Kasumi-1 (cell line): ENCODE results near the gene PAQR5.
"Not testable (repeated sequence)": the region's sequence is repeated elsewhere in the genome, so short reads cannot be mapped to it uniquely, and the experiment has no call there.

Source experiments
- DNase-seq, 2 experiments: peaks; one replicate each; lab custom pipeline; 2025; lab: John Stamatoyannopoulos, UW

PAQR5 gene, protein sequence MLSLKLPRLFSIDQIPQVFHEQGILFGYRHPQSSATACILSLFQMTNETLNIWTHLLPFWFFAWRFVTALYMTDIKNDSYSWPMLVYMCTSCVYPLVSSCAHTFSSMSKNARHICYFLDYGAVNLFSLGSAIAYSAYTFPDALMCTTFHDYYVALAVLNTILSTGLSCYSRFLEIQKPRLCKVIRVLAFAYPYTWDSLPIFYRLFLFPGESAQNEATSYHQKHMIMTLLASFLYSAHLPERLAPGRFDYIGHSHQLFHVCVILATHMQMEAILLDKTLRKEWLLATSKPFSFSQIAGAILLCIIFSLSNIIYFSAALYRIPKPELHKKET

DNA sequence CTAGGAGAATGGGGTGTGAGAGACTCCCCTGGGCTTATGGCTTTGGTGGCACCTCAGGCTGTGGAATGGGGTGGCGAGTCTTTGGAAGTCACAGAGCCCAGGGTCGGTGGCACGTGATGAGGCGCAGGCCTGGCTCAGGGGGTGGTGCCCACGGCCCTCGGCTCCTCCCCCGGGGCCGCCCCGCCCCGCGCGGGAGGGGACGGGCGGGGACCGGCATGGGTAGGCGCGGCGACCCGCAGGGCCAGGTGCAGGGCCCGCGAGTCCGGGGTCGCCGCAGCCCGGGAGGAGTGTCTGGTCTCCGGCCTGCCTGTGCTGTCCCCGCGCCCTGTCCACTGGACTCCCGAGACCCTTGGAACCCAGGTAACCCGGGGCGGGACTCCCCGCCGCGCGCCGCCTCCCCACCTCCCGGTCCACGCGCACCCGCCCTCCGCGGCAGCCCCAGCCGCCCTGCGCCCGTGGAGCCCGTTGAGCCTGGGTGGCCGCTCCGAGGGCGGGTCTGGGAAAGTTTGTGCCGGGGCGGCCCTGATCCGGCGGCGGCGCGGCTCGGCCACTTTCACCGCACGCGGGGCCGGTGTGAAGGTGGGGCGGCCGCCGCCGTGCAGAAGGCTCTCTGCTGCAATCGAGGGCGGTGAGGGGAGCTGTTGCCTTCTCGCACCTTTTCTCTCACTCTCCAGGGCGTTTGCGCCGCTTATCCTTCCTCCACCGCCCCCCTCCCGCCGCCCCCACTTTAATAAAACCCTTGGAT is at the start of gene PAQR5:
PAQR5 (plus strand) TSS at position 216 of the 745 bp plus-strand sequence. CDS start 61,169 bp downstream, outside the sequence.
- no peak for DNase-seq

DNA sequence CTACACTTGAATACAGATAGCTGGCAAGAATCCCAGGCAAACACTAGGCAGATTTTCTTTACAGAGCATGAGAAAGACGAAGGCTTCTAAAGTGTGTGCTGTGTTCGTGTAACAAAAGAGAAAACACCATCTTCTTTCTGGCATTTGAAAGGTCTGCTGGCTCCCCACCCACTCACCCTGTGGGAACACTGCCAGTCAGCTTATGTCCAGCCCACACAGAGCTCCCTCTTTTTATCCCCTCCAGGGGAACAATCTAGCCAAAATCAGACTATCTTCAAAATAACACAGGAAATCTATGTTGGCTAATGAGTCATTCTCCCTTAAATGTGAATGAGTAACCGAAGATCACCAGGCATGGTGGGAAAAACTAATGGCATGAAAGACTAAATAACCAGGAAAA is 45.6 kb upstream of the PAQR5 start:
- DNase-seq, result no peak

DNA sequence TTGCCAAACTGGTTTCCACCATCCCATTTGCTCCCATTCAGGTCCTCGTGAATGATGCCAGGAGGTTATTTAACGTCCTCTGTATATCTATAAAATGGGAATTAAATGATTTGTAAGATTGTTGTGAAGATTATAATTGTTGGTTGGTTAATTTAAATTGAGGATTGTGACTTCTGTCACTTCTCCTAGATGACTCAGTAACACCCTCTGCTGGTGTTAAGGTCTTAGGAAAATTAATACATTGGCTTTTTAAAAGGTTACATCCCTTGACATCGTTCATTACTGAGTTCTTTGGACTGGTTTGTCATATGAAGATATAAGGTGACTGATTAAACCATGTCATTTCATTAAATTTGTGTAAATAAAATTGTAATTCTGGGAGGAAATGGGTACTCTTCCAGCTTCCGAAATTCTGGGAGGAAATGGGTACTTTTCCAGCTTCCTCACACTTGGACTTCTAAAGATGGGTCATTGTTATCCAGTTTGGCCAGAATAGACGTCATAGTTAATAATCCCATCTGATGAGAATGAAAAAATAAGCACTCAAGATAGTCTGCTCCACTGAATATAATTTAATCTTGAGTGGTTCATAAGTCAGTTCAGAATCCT is 33.3 kb upstream of the PAQR5 start:
- peak; percentile 23 to 51 for DNase-seq

DNA sequence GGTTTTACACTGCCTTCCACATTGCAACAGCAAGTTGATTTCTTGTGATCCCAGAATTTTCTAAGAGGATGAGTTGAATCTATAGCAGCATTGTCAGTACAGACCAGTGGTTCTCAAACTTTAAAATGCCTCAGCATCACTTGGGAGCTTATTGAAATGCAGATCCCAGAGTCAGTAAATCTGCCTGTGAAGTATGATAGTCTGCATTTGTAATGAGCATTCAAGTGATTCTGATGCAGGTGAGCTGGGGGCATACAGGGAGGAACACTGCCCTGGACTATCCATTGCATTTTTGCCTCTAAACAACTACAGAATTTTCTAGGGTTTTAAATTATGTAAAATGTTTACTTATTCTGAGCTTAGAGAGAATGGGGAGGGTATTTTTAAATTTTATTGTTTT is 27.5 kb upstream of the PAQR5 start:
- DNase-seq, result no peak

DNA sequence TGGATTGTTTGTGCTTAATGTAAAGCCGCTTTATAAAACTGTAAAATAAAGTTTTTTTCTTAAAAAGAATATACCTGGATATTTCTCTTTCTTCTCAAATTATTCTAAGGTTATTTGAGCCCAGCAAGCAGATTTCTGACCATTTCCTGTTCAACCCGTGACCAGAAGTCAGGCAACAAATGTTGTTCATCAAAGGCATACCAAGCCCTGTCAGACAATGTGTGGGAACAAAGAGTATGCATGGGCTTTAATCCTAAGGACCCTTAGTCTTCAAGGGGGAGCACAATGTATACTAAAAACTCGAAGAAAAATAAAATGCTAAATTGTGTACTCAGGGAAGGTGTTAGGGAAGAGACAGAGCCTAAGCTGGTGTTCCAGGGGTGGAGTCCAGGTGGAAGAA is 26.6 kb upstream of the PAQR5 start:
- no peak for DNase-seq

DNA sequence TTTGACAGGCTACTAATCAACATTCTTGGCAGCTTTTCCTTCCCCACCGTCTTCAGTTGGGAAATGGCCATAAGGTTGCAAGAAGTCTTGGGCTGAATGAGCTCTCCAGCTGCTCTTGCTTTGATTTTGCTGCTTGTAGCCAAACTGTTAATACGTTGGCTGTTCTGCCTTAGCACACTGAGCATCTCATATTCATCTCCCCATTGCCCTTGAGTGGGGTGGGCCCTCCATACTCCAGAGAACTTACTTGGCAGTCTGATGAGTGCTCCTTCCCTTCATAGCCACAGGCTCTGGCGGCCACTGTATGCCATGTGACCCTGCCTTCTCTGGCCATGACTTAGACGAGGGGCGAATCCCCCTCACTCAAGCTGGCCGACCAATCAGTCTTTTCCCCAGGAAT is 25.8 kb upstream of the PAQR5 start:
- DNase-seq, result no peak

DNA sequence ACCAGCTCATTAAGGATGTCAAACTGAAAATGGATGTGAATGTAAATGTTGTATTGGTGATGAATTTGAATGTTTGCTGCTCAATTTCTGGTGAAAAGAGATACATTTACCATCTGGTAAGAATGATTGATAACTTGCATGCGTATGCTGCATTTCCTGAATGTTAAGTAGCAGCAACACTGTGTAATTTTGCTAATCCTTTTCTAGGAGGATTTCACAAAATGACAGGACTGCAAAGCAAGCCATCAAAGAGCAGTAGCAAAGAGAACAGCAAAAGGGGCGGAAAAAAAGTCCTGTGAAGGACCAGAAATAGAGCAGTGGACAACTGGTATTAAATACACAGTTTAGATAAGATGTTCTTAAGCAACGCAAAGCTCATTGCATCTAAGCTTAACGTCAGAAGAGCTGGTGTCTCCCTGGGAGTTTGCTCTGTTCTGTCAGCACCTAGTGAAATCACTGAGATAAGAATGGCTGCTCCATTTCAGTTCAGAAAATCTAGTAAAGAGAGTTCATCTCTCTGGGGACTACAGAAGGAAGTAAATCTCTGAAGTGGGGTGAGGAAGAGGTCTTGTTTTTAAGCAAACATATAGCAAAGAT is 23.5 kb upstream of the PAQR5 start:
- DNase-seq, result no peak

DNA sequence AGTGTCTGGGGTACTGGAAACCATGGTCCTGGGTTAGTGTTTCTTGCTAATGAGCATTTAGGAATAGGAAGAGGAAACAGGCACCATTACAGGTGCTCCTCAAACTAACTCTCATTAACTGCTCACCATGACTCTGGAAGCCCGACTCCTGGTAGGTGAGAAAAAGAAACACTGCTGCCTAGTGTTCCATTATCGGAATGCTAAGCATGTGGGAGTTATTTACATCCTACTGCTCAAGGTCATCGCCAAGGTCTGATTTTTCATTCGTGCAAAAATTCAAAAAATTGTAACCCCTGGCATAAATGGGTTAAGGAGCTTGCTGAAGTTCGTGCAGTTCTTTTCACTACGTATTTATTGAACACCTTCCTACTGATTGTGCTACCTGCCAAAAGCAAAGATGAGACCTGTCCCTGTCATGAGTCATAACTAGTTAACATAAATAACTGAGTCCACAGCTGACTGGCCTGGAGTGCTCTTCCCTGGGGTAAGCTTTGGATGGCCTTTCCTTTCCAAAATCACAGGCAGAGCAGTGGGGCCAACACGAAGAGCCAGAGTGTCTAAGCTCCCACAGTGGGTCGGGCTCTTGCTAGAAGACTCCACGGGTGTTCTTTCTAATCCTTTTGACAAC is 22.7 kb upstream of the PAQR5 start:
- no peak for DNase-seq

DNA sequence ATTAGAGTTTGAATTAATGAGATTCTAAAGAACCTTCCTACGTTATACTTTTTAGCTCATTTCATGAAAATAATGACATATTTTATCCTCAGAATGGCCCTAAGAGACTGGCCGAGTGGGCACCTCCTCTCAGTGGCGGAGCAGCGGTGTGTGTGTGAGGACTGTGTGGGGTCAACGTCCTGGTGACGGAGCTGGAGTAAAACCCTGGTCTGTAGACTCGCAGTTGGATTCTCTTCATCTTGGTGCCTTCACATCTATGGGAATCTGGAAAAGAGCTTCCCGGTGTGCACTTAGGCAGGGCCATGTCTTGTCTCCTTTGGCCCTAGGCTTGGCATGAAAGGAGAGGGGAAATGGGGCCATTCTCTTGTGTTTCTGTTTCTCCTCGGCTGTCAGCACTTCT is 21.4 kb upstream of the PAQR5 start:
- no peak for DNase-seq

DNA sequence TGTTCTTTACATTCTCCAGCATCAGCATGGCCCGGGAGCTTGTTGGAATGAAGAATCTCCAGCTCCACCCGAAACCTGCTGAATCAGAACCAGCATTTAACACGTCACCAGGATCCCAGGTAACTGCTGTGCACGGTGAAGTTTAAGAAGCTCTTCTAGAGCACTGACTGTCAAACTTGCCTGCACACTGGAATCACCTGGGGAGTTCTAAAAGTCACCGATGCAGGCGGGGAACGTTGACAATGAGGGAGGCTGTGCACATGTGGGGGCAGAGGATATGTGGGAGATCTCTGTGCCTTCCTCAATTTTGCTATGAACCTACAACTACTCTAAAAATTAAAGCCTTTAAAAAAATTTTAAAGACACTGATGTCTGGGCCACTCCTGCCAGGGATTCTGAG is 19.1 kb upstream of the PAQR5 start:
- no peak for DNase-seq

DNA sequence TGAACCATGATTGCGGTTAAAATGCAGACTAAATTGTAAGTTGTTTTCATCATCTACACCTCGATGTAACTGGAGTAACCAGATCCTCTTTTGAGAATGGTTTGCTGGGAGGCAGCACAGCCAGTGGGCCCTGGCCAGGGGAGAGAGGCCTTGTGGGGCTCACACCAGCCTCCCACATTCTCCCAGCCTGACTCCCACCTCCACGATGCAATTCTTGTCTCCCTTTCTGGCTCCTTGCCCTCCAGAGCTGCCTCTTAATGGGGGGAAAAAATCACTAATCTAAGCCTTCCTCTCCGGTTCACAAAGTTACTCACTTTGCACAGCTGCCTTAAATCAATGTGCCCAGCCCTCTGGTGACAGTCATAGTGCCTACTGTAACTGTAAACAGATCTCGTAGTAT is 17.9 kb upstream of the PAQR5 start:
- DNase-seq, result no peak

DNA sequence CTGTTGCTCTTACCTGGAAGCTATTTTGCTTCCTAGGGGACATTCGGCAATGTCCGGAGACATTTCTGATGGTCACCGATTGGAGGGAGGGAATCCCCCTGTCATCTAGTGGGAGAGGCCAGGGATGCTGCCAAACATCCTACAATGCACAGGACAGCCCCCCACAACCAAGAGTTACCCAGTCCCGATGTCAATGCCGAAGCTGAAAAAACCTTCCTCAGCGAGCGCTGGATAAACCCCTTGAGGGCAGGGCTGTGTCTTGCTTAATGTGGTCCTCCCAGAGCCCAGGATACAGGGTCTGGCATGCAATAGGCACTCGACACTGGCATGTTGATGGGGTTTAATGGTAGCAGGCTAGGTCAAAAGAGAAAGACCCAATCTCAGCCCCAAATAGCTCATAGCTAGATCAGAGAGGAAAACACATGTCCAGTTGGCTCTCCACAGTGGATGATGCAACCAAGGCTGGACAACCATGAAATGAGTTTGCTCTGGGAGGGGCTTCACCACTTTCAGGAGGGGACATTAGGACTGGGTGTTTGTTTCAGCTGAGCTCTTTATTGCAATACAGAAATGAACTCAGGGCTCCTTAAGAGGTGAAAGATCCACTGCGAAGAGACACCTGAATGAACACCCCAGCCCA is 16.5 kb upstream of the PAQR5 start:
- DNase-seq, result no peak

DNA sequence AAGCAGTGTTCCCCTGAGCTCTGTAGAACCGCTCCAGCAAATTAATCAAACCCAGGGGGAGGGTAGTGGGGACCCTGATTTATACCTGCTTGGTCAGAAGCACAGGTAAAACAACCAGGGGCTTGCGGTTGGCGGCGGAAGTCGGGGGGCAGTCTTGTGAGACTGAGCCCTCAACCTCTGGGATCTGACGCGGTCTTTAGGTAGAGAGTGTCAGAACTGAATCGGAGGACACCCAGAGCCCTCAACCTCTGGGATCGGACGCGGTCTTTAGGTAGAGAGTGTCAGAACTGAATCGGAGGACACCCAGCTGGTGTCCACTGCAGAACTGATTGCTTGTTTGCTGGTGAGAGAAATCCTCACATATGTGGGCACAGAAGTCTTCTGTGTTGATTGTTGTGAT is 12.9 kb upstream of the PAQR5 start:
- no peak for DNase-seq

DNA sequence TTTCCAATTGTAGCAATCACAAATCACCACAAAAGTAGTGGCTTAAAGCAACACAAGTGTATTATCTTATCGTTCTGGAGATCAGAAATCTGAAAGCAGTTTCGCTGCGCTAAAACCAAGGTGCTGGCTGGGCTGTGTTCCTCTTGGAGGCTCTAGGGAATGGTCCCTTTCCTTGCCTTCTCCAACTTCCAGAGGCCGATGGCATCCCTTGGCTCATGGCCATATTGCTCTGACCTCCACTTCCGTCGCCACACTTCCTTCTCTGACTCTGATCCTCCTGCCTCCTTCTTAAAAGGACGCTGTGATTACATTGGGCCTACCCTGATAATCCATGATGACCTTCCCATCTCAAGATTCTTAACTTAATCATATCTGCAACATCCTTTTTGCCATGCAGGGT is 10.7 kb upstream of the PAQR5 start:
- no peak for DNase-seq

DNA sequence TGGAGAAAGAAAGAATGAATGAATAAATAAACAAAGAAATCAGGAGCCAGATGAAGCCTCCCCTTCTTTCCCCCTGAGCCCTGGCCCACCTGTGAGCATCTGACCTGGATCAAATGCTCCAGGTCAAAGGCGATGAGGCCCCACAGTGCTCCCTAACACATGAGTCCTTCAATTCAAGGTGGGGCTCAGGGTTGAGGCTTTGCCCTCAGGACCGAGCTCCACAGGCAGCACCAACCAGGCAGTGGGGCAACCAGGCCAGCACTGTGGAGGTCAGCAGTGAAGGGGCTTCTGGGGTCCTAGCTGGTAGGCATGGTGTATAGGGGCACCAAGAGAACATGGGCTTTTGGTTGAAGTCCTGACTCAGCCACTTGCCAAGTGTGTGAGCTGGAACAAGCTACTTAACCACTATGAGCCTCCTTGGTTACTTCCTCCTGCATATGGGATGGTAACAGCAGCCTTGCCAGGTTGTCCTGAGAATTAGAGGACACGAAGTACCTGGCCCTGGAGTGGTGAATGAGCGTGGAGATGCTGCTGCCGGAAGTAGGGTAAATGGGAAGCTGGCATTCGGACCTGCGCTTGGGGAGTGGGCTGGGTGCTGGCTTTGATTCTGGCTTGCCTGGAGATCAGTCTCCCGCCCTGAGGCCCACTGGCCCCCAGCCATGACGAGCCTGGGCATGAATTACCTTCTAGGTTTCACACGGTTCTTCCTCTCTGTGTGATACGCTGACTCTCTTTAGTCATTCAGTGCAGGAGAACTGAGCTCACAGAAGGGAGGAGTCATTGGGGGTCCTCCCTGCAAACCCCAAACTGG is 10.0 kb upstream of the PAQR5 start:
- no peak for DNase-seq

DNA sequence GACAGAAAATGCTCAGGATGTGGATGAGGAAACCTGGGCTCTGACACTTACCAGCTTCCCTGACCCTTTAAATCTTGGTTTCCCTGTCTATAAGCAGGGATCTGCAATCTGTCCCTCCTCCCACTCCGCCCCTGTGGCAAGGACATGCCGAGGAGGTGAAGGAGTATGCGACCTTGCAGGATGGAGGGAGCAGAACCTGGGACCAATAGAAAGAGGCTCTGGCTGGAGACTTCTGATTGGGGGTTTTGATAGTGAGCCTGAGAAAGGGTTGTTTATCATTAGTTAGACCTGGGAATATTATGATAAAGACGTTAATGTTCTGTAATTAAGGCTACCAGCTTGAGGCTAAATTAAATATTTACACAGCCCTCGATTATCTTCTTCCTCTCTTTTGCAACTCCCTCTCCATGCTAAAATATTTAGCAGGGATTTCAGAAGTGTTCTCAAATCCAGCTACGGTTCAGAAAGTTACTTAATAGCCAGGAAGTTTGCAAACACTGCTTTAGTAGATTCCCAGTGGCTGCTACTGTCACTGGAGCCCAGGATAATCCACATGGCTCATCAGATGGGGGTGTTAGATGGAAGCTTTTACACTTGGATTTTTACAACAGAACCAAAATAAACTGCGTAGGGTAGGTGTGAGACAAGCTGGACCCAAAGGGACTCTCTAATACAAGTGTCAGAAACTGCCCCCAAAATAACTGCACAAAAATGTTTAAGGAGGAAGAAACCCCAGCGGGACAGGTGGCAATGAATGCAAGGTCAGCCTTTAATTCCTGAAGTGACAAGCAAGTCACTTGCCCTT is 9.2 kb upstream of the PAQR5 start:
- DNase-seq, result no peak

DNA sequence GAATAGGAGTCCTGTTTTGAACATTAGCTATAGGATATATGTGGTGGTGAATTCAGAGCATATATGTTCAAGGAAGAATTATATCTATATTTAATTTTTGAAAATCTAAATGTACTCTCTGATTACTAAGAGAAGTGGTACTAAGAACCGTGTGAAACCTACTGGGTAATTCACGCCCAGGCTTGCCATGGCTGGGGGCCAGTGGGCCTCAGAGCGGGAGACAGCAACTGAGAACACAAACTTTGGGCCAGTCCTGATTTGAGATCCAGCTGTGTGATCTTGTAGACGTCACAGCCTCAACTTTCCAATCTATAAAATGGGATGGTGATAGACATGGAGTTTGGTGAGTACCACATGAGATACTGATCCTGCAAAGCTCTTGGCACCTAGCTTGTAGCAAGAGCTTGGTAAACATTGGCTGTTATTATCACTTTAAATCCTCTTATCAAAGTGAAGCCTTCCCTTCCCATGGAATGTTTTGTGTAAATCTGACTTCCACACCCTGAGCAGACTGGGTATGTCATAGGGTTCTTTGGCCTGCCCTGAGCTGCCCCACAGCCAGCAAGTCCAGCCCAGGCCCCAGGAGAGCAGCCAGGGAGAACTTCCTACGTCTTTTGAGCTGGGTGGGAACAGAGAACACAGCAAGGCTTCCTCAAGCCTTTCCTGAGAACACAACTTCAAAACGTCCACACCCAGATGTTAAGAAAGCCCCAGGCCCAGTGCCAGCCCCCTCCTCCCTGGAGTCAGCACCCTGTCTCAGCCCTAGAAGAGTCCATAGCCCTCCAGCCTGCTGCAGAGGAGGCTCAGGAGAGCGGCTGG is 8.2 kb upstream of the PAQR5 start:
- no peak for DNase-seq

DNA sequence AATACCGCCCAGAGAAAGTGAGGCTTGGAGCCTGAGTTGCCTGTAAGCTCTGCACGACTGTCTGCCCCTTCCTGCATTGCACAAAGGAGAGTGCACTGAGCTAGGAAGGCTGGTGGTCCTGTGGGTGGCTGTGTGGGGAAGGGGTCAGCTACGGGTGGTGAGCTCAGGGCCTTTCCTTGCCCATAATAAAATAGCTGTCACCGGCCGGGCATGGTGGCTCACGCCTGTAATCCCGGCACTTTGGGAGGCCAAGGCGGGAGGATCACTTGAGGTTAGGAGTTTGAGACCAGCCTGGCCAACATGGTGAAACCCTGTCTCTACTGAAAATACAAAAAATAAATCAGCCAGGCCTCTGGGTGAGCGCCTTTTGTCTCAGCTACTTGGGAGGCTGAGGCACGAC is 7.1 kb upstream of the PAQR5 start:
- DNase-seq, result not testable (repeated sequence)

DNA sequence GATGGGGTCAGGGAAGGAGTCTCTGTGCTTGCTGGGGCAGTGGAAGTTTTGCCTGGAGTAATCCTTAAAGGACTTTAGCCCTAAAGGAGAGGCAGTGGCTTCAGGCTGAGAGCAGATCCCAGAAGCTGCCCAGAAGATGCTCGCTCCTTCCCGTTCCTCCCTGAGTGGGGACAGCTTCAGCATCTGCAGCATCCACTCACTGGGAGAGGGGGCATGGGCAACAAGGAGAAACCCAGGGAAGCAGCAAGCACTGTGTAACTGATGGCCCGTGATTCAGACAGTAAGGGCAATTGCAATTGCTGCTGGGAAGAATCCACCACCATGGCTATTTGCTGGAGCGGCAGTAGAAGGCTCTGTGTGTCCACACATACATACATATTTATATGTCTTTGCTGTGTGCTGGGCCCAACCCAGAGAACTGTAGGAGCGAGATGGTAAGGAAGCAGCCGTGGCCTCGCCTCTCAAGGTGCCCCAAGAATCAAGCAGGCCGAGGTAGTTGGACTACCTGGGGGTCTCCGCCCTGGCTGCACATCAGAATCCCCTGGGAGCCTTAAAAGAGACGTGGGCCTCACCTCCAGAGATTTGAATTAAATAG is 5.8 kb upstream of the PAQR5 start:
- no peak for DNase-seq
